ENCODE measurements around the gene PDGFD.

PDGFD gene

DNA sequence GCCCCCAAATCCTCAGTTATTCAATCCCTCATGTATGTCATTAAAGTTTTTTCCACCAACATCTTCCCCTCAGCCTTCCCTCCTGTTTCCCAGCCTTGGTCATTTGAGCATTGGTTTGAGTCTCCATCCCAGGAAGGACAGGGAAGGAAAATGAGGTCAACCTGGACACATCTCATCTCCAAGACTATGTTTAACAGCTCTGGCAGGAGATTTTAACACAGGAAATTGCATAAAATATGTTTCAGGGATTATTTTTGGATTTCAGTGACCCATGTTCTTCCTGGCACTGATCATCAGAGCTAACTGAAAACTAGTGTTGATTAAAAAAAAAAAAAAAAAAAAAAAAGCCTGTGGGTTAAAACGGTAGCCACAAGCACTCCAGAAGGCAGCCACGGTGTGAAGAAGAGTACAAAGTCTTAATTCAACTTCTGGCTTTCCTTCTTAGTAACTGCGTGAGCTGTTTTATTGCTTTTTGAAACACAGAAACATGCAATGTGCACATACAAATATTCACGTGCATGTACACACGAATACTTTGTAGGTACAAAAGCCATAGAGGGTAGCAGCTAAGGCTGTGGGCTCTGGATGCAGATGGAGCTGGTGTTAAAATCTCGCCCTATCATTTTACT, 291.9 kb downstream of the PDGFD start:
- DNase-seq, result no peak

DNA sequence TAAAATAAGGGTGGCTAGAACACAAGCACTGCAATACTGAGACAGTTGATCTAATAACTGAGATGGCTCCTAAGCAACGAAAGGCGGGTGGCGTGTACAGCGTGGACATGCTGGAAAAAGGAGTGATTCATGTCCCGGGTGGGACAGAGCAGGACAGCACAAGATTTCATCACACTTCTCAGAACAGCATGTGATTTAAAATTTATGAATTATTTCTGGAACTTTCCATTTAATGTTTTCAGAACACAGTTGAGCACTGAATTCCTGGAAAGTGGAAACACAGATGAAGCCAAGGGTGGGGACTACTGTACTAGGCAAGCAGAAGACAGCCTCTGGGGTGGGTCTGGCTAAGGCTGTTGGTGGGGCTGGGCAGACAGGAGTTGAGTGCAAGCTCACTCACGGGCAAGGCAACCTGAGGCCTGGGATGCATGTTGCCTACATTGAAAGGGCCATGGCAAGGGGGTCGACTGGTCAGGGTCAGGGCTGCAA, 293.1 kb downstream of the PDGFD start:
- no peak for DNase-seq

DNA sequence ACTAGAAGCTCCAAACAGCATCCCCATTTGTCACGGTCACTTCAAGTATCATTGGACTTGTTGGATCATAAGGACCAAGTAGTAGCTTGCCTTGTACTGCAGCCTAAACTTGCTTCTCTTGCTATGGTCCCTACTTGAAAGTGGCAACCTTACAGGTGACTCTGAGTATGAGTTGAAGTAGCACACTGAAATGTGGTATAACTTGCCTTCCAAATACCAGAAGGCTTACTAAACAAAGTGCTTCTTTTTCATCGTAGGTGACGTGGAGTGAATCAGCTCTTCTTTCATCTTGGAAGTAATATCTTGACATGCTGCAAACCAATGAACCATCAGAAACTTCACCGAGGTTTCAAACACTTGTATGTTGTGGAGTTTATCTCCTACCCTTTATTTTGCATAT, 296.5 kb downstream of the PDGFD start:
- DNase-seq, result no peak

DNA sequence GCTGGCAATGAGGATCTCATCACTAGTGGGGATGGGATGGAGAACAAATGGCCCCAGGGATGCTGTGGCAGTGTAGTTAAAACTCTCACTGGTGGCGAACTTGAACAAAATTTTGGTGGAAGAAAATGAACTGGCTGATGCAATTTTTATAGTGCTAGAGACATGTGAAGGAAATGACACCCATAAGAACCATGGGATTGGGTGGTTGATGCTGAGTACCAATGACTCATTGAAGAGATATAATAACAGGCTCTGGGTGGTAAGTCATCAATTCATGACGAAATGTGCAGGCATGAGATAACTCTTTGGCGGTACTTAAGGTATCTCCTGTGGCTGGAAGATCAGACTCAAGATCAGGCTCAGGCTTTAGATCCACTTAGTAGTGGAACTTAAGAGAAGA, 300.4 kb downstream of the PDGFD start:
- DNase-seq, result no peak

DNA sequence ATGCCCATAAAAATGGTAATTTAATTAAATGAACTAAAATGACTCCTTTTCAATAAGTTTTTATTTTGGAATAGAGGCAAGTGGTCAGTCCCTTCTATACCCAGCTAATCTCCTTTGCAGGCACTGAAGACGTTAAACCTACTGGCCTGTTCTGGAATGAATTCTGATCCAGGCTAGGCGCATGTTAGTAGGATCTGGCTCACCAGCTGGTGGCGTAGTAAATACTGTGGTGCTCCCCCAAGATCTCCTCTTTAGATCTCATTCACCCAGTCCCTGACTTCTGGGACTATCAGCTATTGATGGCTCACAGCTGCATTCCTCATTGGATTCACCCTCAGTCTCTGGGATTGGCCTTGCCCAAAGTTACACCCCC, 301.2 kb downstream of the PDGFD start:
- no peak for DNase-seq

DNA sequence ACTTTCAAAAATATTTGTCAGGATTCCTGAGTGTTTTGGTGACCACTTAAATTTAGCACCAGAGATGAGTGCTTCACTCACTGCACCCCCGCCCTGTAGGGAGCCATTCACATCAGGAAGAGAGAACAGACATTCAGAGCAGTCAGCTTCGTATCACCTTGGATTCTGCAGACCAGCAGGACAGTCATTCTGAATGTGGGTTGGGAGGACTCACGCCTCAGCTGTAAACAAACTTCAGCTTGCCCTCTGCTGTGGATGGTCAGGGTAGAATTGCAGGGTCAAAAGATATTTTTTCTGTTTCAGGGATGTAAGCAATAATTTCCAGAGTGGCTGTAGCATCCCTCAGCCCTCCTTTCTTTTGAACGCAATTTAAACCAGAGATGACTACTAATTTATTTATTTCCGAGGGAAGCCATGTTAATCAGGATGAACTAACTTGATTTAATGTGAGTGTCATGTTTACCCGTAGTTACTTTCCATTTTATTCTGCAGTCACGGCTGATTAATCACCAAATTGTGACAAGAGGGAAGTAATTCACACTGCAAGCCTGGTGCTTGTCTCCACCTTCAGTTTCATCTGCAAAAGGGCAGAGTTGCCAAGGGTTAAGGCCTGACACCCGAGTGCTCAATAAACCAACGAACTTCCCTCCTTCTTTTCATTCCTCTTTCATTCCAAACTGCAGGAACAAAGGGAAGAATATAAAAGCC, 301.7 kb downstream of the PDGFD start:
- no peak for DNase-seq
